SIG-M5 treated with dmso at 0.1 percent for 504 hours (cell line): ENCODE measurements around the gene SEMA3B.
A peak's percentile ranks its signal among the peaks of the same experiment; 100 is the strongest.
"Not testable (repeated sequence)": the region's sequence is repeated elsewhere in the genome, so short reads cannot be mapped to it uniquely, and the experiment has no call there.

Experiments
- DNase-seq: peaks from one replicate; lab custom pipeline; 2025; ENCODE audit not compliant: unreplicated experiment; lab: John Stamatoyannopoulos, UW

SEMA3B gene

GRCh38 chr3:50312041-50312440 lies 43.1 kb downstream of the SEMA3B start:
- not testable (repeated sequence) for DNase-seq

DNA sequence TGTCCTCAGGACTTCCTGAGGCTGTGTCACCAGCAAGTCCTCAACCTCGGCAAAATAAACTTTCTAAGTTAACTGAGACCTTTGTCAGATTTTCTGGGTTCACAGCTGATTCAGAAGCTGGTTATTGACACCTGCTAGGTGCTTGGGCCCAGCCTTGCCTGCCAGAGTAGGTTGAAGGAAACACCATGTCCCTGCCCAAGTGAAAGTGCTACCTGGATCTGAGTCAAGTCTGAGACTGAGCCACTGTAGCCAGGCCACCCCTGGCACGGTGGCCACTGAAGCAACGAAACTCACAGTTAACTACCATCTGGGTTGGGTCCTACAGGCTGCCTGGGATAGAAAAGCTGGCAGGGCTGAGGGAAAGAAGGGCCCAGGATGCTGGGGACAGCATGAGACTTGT lies 45.4 kb downstream of the SEMA3B start:
- no peak for DNase-seq

GRCh38 chr3:50314816-50315215 lies 45.9 kb downstream of the SEMA3B start:
- no peak for DNase-seq

DNA sequence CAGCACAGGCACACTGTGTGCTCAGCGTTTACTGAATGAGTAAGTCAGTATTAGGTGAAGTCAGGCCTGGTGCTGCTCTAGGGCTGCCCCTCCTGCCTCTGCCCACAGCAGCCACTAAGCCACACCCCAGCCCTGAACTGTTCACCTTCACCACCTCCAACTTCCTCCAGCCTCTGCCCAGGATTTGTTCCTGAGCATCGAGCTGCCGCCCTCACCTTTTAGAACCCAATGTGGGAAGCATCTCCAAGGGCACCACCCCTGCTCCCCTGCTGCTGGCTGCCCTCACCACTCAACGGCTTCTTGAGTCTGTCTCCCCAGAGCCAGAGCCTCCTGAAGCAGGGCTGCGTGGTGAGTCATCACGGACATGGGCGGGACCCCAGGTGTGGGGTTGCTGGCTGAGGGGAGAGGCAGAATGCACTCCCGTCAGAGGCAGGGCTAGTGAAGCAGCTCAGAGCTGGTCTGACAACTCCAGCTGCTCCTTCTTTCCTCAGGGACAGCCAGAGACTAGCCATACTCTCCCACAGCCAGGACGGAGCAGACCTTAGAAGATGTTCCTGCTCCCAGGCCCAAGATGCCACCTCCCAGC lies 47.8 kb downstream of the SEMA3B start:
- DNase-seq = peak; percentile 46

- no peak for DNase-seq
These were observed 48.4 kb downstream of the SEMA3B start for GRCh38 chr3:50317300-50317699.

GRCh38 chr3:50318163-50318562 lies 49.2 kb downstream of the SEMA3B start:
- no peak for DNase-seq

DNA sequence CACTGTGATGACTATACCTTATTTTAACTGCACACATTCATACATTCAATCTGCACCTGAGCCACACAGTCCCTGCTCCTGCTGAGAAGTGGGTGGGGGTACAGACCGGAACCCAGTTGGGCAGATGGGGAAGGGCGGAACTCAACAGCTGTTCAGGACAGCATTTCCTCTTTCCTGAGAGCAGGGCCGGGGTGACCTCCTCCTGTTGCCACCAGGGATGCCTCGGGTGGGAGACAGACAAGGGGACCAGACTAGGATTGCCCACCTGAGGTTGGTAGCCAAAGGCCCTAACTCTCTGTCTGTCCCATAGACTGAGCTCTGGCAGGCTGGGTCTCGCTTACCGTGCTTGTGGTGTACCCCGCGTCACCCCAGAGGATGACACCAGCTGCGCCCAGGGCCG lies 49.7 kb downstream of the SEMA3B start:
- no peak for DNase-seq

DNA sequence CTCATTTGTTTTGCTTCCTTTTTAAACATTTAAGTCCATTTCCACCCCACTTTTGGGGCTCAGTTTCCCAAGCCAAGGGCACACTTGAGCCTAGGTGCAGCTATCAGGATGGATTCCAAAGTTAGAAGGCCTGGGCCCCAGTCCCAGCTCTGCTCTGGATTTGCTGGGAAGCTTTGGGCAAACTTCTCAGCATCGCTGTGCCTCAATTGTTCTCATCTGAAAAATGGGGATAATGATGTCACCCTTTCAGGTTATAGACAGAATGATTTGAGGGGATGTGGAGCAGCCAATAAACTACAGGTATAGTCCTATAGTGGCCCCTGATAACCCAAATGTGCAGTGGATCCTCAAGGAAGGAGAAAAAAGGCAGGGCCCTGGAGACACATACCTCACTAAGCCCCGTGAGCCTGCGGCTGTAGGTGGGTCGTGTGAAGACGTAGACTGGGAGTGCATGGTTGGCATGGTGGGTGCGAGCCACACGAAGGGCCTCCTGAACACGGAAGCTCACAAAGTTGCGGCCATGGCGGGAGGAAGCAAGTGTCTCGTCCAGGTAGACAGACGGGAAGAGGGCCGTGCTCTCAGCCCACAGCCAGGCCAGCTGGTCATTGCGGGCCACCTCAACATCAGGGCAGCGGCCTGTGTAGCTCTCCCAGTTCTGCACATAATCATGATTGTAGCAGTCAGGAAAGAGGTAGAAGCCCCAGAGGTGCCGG lies 50.4 kb downstream of the SEMA3B start:
- DNase-seq = no peak

DNA sequence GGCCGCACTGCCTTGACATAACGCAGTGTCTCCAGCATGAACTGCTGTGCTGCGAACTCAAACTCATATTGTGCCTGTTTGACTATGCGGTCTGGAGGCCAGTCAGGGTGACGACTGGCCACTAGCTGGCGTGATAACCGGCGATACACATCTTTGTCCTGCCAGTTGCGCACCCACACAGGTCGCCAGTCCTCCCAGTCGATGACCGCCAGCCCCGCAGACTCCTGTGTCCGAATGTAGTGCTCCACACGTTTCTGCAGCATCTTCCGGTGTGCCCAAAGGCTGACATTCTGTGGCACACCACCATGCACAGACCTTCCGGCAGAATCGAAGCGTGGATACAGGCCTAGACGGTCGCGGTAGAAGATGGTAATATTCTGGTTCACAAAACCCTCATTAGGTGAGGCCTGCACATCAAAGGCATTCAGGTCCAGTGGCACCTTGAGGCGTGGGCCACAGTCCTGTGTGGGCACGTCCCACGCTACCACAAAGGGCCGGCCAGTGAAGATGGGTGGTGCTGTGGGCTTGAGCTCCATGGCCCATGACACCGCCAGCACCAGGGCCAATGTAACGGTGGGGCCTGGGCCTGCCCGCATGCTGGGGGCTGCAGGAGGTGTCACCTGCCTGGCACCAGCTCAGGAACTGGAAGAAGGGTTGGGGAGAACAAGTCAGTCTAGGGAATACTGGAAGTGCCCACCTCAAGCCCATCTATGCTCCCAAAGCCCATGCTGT lies 51.1 kb downstream of the SEMA3B start:
- no peak for DNase-seq

GRCh38 chr3:50320853-50321335 lies 51.9 kb downstream of the SEMA3B start:
- DNase-seq = peak; percentile 43

- DNase-seq = peak; percentile 84
These were observed 52.6 kb downstream of the SEMA3B start for GRCh38 chr3:50321336-50322114.

DNA sequence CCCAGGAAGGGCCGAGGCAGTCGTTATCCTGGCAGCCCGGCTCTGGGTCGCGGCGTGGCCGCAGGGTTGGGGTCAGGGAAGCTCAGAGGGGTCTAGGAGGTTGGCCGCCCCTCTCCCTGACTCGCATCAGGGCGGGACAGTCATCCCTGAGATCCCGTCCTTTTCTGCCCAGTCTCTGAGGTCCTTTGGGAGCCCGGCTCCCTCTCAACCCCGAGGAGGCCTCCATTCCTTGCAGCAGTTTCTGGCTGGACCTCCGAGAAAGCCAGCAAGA lies 53.1 kb downstream of the SEMA3B start:
- no peak for DNase-seq

DNA sequence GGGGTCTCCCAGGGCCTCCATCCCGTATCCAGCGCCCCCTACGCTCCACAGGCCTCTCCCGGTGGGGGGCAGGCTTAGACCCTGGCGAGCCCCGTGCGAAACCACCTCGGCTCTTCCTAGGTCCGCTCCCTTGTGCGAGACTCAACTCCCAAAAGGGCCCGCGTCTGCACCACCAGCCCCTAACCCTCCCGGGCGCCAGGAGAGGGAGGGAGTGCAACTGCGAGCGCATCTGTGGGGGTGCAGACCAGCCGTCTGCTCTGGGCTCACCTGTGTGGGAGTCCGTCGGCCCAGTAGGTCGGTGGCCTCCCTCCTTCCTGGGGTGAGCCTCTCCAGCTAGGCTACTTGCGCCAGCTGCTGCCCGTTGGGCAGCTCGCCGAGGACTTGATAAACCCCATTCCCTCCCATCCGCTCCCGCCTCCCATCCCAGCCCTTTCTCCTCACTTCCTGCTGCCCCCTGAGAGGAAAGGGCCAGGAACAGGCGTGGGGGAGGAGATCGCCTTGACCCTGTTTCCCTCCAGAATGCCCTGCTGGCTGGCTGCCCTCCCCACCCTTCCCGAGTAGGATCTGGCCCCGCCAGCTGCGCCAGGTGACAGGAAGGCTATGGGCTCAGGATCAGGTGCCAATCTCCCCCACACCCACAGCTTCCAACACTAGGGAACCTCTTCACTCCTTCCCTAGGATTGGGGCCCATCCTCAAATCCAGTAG lies 53.6 kb downstream of the SEMA3B start, which contains the start of gene HYAL2:
HYAL2 (minus strand) TSS at position 360 of the 706 bp plus-strand sequence. CDS start 2,256 bp downstream, outside the sequence.
- DNase-seq = no peak

GRCh38 chr3:50323092-50323600 lies 54.2 kb downstream of the SEMA3B start:
- DNase-seq = no peak

DNA sequence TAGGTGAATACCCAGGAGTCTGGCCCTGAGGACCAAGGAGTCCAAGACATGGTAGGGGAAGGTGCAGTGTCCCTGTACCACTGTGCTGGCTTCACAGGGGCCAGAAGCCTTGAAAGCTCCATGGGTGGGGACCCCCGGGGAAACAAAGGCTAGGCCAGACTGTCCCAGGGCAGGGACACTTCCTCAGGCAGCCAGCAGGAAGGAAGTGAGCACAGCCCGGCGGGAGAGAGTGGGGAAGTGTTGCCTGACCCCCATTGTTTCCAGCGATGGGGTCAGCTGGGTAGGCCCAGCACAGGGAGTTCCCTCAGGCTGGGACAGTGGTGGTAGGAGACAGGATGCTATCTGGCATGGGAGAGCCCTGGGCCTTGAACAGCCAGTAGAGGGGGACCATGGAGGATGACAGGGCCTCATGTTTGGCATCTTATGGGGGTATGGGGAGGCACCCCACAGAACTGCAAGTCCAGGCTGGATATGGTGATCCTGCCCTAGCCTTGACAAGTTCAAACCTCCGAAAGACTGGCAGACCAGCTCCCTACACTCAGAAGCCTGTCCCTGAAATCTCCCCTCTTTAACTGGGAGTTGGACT lies 54.8 kb downstream of the SEMA3B start:
- DNase-seq = no peak

DNA sequence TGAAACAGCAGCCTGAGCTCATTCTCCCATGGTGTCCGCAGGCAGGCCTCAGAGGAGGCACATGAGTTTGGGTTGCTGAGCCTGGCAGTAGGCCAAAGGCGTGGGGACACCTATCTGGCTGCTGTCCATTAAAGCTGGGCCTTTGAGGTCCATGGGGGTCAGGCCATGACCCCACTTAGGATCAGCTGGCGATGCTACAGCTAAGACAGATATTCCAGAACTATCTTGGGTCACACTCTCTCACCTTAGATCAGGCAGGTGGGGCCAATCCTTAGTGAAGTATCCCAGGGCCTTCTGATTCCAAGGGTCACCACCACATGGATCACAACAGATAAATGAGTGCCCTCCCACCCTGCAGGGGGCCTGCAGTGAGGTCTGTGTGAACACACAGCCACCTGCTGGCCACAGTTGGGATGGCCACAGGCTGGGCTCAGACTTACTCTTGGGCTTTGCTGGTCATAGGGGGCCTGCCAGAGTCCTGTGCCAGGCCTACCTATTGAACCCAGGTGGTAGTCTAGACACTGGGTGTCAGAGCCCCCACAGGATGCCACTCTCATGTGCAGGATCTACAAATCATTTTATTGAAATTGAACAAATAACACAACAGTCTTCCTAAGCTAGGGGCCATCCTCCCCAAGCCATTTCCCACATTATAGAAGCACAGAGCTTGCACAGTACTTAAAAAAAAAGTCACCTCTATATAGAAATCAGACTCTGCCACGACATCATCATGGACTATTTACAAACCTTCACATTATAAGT lies 55.6 kb downstream of the SEMA3B start:
- peak; percentile 55 for DNase-seq

GRCh38 chr3:50325113-50325480 lies 56.1 kb downstream of the SEMA3B start:
- no peak for DNase-seq

DNA sequence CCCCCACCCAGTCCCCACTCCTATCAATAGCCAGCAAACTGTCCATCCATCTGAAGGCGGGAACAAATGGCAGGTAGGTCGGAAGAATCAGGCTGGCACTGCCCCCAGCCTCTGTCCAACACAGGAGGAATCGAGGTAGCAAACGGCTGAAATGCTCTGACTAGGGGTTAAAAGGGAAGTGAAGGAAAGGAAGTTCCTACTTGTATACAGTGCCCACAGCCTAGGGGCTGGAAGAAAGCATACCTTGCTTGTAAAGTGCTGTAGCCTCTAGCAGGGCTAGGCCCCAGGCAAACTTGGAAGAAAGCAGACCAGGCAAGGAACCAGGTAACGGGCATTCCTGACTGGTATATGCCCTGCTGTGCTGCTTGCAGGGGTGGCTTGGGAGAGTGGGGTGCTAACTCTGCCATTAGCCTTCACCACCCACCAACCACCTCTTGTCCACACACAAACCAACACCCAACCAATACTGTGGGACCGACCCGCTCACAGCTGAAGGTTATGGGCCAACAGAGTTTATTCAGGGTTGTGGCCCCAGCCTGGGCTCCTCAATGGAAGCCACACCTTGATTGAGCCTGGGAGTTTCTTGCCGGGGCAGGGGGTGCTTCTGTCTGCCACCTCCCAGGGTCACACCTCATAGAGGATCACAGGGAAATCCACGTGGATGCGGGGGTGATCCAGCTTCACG lies 56.7 kb downstream of the SEMA3B start:
- DNase-seq = no peak

GRCh38 chr3:50326182-50326541 lies 57.2 kb downstream of the SEMA3B start:
- no peak for DNase-seq
